Glutamatergic neuron (in vitro differentiated cells): ENCODE measurements around the gene VPS9D1. TPM values are rescaled to one million over a fixed set of nuclear protein-coding genes. Genes with fewer than 3 reads are reported as not detected.

Experiments used
- DNase-seq: peaks from one replicate; pipeline ENCODE4 v3.0.0; 2022
- H3K27ac Mint-ChIP-seq: one replicate; pipeline ENCODE4 v1.8.0; 2020; ENCODE audit warnings: mild to moderate bottlenecking, mixed read lengths, inconsistent platforms; ENCODE audit not compliant: unreplicated experiment
- H3K27me3 Mint-ChIP-seq: one replicate; pipeline ENCODE4 v1.8.0; 2020; ENCODE audit warnings: mild to moderate bottlenecking, moderate library complexity, mixed read lengths, inconsistent platforms; ENCODE audit not compliant: unreplicated experiment
- H3K36me3 Mint-ChIP-seq: one replicate; pipeline ENCODE4 v1.8.0; 2020; ENCODE audit warnings: mild to moderate bottlenecking, mixed read lengths, inconsistent platforms; ENCODE audit not compliant: unreplicated experiment
- H3K4me1 Mint-ChIP-seq: one replicate; pipeline ENCODE4 v1.8.0; 2020; ENCODE audit warnings: mild to moderate bottlenecking, low read depth, mixed read lengths, inconsistent platforms; ENCODE audit not compliant: unreplicated experiment
- H3K4me3 Mint-ChIP-seq: one replicate; pipeline ENCODE4 v1.8.0; 2020; ENCODE audit warnings: mild to moderate bottlenecking, mixed read lengths, inconsistent platforms; ENCODE audit not compliant: unreplicated experiment
- H3K9me3 Mint-ChIP-seq: one replicate; pipeline ENCODE4 v1.8.0; 2020; ENCODE audit warnings: mild to moderate bottlenecking, moderate library complexity, mixed read lengths, inconsistent platforms; ENCODE audit not compliant: unreplicated experiment
- total RNA-seq: library from RNA; stranded (reverse); fragmentation: NEBNext Ultra II Directional; extraction: Animal tissue kit (Norgen Biotek cat#: 25700); gene quantifications from one replicate; pipeline ENCODE4 v1.2.1, GENCODE V29; 2021; ENCODE audit not compliant: unreplicated experiment
- TF ChIP-seq, protein P1 (sequence below): fragments of 200-600 bp; sonication (generic); IDR thresholded peaks from one replicate; pipeline ENCODE4 v1.5.0; 2021; ENCODE audit not compliant: partially characterized antibody, unreplicated experiment

VPS9D1 gene
- total RNA-seq, 1 donor from 2014 or later, result 19.5 TPM

DNA sequence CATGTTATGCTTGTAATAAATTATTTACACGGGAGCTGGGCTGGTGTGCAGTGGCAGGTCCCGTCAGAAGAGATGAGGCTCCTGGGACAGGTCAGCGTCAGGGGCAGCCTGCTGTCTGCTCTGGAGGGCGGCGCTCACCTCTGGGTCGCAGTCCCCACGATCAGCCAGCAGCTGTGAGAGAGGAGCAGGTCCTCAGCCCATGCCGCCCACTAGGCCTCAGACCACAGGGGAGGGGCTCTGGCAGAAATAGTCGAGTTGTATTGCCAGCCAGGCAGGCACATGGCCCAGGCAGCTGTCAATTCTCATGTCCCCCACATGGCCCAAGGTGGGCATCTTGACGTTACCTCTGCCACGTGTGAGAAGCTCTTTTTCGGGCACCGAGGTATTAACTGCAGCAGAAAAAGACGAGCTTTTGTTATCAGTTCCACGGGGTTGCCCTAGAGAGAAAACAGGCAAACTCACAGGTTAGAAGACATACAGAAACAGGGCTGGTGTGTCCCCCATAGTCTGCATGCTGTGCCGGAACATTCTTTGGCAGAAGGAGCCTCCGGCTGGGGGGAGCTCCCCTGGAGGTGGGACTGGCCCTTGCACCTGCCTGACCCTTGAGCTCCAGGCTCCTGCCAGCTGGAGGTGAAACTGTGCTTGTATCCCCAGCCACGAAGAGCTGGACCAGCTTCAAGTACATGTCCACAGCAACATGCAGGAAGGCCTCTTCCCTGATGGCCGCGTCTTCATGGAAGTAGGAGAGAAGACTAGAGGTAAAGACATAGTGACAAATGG lies 18.0 kb upstream of the VPS9D1 start:
- no peaks in the 10 kb centered on the region for H3K9me3 Mint-ChIP-seq
- no peaks in the 10 kb centered on the region for H3K4me1 Mint-ChIP-seq
- TF ChIP-seq, protein P1, sequence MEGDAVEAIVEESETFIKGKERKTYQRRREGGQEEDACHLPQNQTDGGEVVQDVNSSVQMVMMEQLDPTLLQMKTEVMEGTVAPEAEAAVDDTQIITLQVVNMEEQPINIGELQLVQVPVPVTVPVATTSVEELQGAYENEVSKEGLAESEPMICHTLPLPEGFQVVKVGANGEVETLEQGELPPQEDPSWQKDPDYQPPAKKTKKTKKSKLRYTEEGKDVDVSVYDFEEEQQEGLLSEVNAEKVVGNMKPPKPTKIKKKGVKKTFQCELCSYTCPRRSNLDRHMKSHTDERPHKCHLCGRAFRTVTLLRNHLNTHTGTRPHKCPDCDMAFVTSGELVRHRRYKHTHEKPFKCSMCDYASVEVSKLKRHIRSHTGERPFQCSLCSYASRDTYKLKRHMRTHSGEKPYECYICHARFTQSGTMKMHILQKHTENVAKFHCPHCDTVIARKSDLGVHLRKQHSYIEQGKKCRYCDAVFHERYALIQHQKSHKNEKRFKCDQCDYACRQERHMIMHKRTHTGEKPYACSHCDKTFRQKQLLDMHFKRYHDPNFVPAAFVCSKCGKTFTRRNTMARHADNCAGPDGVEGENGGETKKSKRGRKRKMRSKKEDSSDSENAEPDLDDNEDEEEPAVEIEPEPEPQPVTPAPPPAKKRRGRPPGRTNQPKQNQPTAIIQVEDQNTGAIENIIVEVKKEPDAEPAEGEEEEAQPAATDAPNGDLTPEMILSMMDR, result no peak
- no peaks in the 10 kb centered on the region for H3K27me3 Mint-ChIP-seq
- DNase-seq, result no peak
- H3K36me3 Mint-ChIP-seq, result peaks cover 5% of the 10 kb centered on the region
- H3K27ac Mint-ChIP-seq, result no peak overlapping the region
- no peak overlapping the region for H3K4me3 Mint-ChIP-seq

DNA sequence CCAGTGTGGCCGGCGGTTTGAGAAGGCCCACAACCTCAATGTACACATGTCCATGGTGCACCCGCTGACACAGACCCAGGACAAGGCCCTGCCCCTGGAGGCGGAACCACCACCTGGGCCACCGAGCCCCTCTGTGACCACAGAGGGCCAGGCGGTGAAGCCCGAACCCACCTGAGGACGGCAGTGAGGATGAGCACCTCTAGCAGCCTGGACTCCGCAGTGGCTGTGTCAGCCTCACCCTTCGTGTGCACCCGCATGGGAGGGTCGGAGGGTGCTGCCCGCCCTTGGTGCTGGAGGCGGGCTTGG lies 17.3 kb upstream of the VPS9D1 start:
- H3K9me3 Mint-ChIP-seq, result no peaks in the 10 kb centered on the region
- H3K27ac Mint-ChIP-seq, result no peak overlapping the region
- H3K36me3 Mint-ChIP-seq, result peaks cover 5% of the 10 kb centered on the region
- H3K4me3 Mint-ChIP-seq, result no peak overlapping the region
- no peaks in the 10 kb centered on the region for H3K4me1 Mint-ChIP-seq
- H3K27me3 Mint-ChIP-seq, result no peaks in the 10 kb centered on the region
- TF ChIP-seq, protein P1, result no peak
- no peak for DNase-seq

DNA sequence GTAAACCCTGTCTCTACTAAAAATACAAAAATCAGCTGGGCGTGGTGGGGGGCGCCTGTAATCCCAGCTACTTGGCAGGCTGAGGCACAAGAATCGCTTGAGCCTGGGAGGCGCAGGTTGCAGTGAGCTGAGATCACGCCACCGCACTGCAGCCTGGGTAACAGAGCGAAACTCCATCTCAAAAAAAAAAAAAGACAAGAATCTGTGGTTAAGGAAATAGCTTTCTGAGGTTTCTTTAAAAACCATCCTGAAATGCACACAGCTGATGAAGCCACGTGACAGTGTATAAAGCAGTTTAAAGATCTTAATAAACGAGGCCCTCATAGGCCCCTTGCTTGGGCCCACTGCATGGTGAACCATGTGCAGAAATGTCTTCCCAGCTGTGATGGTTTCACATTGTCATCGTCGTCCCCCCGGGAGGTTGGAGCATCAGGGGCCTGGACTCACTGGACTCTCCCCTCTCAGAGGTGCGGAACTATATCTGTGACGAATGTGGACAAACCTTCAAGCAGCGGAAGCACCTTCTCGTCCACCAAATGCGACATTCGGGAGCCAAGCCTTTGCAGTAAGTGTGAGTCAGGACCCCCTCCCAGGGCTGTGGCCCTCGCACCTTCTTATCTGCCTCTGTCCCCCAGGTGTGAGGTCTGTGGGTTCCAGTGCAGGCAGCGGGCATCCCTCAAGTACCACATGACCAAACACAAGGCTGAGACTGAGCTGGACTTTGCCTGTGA lies 16.8 kb upstream of the VPS9D1 start:
- TF ChIP-seq, protein P1, result no peak
- Mint-ChIP-seq H3K9me3 (no peaks in the 10 kb centered on the region), H3K27ac (no peak overlapping the region), H3K4me1 (no peaks in the 10 kb centered on the region), H3K27me3 (peaks cover 2% of the 10 kb centered on the region), H3K36me3 (peaks cover 5% of the 10 kb centered on the region), H3K4me3 (no peak overlapping the region)
- no peak for DNase-seq

DNA sequence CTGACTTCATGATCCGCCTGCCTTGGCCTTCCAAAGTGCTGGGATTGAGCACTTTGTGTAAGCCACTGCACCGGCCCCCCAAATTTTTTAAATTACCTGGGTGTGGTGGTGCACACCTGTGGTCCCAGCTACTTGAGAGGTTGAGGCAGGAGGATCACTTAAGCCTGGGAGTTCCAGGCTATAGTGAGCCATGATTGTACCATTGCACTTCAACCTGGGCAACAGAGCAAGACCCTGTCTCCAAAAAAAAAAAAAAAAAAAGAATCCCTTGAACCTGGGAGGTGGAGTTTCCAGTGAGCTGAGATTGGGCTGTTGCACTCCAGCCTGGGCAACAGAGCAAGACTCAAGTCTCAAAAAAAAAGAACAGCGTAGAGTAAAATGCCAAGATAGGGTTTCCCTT lies 15.9 kb upstream of the VPS9D1 start:
- Mint-ChIP-seq H3K27me3 (peaks cover 2% of the 10 kb centered on the region), H3K9me3 (no peaks in the 10 kb centered on the region), H3K27ac (no peak overlapping the region), H3K36me3 (peaks cover 9% of the 10 kb centered on the region), H3K4me1 (no peaks in the 10 kb centered on the region), H3K4me3 (no peak overlapping the region)
- DNase-seq, result no peak
- TF ChIP-seq, protein P1, result no peak

DNA sequence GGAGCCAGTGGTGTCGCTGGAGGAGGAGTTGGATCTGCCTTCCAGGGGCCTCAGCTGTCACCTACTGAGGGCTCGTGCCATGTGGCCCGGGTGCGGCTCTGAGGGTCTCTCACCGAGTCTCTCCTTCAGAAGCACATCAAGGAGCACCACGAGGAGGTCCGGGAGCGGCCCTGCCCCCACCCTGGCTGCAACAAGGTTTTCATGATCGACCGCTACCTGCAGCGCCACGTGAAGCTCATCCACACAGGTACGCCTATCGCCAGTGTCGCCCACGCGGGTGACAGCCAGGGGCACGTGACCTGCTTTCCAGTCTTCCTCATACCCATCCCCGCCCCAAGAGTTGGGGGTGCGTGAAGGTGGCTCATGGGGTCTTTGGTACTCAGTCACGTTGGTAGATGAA lies 13.1 kb upstream of the VPS9D1 start:
- TF ChIP-seq, protein P1, result no peak
- Mint-ChIP-seq H3K27ac (no peak overlapping the region), H3K36me3 (peaks cover 10% of the 10 kb centered on the region), H3K4me1 (peaks cover 7% of the 10 kb centered on the region), H3K9me3 (peaks cover 3% of the 10 kb centered on the region), H3K27me3 (peaks cover 7% of the 10 kb centered on the region), H3K4me3 (no peak overlapping the region)
- DNase-seq, result no peak
